CD4-positive, alpha-beta T cell treated with Interleukin-15 for 4 hours (primary cell): ENCODE results near the gene RPH3AL.
"Not testable (repeated sequence)": the region's sequence is repeated elsewhere in the genome, so short reads cannot be mapped to it uniquely, and the experiment has no call there.

Experiments
- DNase-seq: peaks from one replicate; pipeline ENCODE4 v3.0.0-alpha.2; 2020; ENCODE audit warnings: low spot score

RPH3AL gene

DNA sequence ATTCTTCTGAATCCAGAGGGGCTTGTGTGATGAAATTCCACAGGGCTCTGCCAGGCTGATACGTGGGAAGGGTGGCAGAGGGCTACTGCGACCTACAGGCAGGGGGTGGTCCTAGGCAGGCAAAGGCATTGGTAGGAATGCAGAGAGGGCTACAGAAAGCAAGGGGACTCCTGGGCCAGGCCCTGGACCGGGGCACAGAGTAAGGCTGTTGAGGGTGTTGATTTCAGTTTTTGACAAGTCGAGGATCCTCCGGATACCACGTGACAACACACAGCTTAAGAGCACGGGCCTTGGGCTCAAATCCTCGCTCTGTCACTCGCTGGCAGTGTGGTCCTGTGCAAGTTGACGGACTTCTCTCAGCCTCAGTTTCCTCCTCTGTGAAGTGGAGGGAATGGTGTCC, 152.0 kb downstream of the RPH3AL start:
- DNase-seq = no peak

GRCh38 chr17:199806-200545, 152.6 kb downstream of the RPH3AL start:
- DNase-seq = no peak

DNA sequence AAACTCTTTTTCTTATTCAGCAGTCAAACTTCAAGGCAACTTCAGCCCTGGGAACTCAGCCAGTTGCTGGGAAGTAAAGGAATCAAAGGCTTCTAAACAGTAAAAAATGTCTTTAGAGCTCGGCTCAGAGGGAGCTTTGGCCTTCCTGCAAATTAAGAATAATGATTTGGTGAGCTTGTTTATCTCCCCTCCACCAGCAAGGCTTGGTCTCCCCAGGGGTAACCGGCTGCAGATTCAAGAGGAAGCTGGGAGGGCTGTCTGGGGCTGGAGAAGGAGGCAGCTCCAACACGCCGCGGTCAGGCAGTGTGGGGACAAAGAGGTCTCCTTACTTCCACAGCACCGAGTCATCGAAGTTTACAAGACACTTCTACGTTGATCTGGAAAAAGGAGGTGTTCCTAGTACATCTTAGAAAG, 153.4 kb downstream of the RPH3AL start:
- DNase-seq = no peak

GRCh38 chr17:198225-198624, 154.4 kb downstream of the RPH3AL start:
- DNase-seq = not testable (repeated sequence)

DNA sequence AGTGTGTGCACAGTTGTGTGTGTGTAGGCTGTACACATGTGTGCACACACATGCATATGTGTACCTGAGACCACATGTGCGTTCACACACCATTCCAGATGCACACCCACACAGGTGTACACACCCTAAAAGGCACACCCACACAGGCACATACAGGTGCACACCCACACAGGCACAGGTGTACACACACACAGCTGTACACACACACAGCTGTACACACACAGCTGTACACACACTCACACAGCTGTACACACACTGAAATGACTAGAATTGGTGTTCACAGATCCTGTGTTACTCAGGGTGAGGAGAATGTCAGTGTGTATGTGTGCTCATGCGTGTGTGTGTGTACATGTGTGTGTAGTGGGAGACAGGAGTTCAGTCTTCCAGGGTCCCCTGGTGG, 155.3 kb downstream of the RPH3AL start:
- no peak for DNase-seq

DNA sequence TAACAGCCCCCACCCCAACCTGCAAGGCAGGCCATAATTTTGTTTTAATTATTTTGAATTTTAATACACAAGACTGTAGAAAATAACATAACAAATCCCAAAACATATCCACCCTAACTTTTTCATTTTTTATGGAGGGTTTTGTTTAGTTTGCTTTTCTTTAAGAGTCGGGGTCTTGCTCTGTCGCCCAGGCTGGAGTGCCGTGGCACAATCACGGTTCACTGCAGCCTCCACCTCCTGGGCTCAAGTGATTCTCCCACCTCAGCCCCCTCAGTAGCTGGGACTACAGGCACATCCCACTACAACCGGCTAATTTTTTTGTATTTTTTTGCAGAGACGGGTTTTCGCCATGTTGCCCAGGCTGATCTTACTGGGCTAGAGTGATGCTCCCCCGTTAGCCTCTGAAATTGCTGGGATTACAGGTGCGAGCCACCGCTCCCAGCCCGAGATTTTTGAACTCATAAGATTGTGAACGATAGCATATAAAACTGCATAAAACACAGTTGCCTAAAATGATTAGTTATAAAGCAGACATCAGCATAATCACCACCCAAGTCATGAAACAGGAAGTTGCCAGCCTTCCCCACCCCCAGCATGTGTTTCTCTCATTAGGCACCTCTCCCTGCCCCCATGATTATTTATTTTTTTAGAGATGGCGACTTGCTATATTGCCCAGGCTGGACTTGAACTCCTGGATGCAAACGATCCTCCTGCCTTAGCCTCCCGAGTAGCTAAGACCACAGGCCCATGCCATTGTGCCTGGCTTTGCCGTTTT, 157.6 kb downstream of the RPH3AL start:
- no peak for DNase-seq

DNA sequence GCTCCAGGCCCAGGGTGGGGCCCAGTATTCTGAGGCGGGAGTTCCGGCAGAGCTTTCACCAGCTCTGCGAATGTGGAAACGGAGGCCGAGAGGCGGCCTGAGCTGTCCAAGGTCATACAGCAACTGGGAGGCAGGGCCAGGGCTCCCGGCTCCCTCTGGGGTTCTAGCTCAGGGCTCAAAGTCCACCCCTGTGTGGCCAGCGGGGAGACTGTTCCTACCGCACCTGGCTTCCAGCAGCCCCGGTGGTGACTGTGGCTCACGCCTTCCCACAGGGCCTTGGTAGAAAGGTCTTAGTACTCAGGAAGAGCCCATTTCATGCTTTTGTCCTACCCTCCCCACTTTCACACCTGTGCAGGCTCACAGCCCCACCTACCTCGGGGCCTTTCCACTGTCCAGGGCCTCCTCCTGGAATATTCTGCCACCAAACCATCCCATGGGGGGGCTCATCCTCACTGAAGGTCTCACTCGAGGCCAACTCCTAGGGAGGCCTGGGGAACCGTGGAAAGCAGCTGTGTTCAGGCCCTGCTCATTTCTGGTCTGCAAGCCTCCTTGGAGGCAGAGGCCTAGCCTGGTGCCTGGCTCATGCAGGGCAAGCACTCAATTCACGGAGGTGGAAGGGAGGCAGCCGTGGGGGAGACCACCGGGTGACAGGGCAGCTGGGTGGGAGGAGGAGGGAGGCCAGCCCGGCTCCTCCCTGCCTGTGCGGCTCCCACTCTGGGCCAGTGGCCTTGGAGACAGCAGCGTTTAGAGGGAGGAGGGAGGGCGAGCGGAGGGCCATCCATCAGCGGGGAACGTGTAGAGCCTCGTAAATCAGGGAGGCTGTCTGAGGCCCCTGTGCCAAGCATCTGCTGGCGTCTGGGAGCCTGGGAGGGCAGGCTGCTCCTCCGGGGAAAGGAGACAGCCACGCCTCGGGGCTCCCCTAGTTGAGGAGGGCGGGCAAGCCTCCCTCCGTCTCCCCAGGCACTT, 158.5 kb downstream of the RPH3AL start:
- no peak for DNase-seq

DNA sequence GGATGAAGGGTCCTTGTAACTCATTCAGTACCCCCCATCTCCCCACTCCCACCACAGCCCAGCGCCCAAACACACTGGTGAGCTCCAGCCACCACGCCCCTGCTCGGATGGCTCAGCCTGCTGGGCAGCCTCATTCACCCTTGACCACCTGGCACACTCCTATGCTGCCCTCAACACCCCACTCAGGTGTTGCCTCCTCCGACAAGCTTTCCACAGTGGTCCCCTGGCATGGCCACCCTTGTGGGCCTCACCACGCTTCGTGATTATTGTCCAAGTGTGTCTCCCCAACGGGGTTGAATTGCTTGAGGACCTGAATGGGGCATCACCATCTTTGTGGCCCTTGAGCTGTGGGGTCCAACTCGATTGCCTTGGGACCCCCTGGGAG, 159.2 kb downstream of the RPH3AL start:
- DNase-seq = no peak

- no peak for DNase-seq
Measured at GRCh38 chr17:192666-193425, 159.8 kb downstream of the RPH3AL start.

DNA sequence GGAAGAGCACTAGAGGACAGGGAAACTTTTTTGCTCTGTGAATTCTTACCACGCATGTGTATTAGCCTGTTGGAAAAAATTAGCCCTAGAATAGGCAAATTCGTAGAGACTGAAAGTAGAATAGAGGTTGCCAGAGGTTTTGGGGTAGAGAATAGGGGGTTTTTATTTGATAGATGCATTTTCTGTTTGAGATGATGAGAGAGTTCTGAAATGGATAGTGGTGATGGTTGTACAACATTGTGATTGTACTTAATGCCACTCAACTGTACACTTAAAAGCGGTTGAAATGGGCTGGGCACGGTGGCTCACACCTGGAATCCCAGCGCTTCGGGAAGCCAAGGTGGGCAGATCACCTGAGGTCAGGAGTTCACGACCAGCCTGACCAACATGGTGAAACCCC, 163.2 kb downstream of the RPH3AL start:
- DNase-seq = no peak

DNA sequence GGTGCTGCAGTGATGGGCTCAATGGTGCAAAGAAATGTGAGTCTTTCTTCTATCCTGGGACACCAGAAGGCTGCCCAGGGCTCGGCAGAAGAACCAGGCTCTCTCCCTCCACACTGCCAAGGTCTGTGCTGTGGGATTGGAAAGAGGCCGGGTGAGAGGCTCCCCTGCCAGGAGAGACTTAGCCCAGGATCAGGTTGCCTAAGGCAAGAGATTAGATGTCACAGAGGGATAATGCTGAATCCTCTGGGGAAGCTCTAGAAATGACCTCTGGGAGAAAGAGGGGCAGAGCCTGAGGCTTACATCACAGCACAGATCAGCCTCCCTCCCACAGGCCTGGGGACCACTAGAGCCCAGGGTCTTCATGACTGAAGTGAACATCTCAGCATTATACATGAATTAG, 165.5 kb downstream of the RPH3AL start:
- no peak for DNase-seq

DNA sequence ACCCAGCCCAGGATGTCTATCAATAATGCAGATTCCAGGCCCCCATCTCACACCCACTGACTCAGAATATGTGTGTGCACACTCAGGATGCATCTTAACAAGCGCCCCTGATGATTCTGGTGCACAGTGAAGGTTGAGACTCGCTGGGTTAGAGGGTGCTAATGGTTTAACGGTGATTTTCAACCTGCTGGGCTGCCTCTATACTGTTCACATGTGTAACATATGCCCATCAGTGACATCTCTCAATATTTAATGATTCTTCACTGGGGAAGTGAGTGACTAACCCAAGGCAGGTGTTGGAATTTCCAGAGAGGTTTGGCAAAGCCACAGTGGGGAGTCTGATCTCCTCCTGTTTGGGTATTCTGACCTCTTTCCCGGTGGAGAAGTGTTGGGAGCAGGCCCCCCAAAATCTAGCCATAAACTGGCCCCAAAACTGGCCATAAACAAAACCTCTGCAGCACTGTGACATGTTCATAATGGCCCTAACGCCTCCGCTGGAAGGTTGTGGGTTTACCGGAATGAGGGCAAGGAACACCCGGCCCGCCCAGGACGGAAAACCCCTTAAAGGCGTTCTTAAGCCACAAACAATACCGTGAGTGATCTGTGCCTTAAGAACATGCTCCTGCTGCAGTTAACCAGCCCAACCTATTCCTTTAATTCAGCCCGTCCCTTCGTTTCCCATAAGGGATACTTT, 167.0 kb downstream of the RPH3AL start:
- peak; percentile 11 for DNase-seq

DNA sequence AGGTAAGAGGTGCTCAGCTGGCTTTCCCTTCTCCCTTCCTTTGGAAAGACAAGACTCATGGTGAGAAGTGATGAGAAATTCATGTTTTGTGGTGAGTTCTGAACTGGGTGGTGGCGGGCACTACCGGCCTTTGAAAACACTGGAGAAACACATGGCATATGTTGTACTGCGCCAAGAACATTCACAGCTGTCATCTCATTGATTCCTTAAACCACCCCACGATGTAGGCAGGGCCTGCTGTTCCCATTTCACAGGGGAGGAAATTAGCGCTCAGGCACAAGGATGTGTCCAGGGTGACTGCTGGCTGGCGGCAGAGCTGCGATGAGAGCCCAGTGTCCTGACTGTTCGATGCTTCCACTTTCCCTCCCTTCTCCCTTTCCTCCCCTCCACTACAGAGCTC, 169.6 kb downstream of the RPH3AL start:
- DNase-seq = no peak

- no peak for DNase-seq
Measured at GRCh38 chr17:182050-182751, 170.4 kb downstream of the RPH3AL start.

DNA sequence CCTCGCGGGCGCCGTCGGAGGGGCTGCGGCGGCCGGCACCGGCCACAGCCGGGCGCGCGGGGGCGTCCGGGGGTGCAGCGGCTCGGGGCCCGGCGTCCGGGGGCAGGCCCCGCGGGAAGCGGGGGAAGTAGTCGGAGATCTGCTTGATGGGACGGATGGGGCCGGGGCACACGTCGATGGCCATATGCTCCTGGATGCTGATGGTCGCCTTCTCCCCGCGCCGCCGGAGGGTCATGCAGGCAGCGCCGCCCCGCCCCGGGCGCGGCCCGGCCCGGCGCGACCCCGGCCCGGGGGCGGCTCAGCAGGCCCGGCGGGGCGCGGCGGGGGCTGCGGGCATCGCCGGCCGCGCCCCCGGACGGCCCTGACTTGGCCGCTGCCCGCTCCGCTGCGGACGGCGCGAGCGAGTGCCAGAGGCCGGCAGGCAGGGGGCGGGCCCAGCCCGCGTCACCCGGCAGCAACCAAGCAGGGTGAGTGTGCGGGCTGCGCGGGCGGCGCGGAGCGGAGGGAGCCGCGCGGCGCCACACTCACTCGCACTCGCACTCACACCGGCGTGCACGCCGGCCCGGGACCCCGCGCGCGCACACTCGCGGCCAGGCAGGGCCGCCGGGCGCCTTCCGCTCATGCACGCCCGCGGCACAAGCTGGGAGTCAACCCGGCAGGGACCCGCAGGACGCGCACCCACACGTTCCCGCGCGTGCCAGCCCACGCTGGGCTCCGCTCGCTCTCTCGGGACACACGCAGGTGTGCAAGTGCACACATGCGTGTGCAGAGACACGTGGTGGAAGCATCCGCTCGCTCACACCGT, 171.2 kb downstream of the RPH3AL start, which contains the start of gene DOC2B:
TSS of gene DOC2B (minus strand) at position 406 of the 805 bp plus-strand sequence. CDS start at position 235, 171 bp downstream.
- no peak for DNase-seq

GRCh38 chr17:180381-181244, 172.0 kb downstream of the RPH3AL start:
- DNase-seq = no peak

- DNase-seq = no peak
Measured at GRCh38 chr17:179781-180380, 172.7 kb downstream of the RPH3AL start.

DNA sequence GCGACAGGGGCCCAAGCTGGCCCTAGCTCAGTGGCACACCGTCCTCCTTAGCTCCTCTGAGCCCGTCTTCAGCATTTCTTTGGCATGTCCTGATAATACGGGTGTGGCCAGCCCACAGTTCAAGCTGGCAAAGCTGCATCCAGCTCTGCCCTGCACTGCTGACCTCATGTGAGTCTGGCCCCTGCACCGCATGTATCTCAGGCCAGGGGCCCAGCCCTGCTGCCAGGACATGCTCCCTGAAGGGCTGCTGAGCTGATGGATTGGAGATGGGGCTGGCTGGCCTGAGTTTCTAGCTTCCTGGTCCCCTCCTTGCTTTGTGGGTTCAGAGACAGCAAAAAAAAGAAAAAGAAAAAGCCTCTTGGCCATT, 173.6 kb downstream of the RPH3AL start:
- no peak for DNase-seq
